ENCODE measurements around the gene EFS.
A peak's percentile ranks its signal among the peaks of the same experiment; 100 is the strongest.
"Not testable (repeated sequence)": the region's sequence is repeated elsewhere in the genome, so short reads cannot be mapped to it uniquely, and the experiment has no call there.

EFS gene

DNA sequence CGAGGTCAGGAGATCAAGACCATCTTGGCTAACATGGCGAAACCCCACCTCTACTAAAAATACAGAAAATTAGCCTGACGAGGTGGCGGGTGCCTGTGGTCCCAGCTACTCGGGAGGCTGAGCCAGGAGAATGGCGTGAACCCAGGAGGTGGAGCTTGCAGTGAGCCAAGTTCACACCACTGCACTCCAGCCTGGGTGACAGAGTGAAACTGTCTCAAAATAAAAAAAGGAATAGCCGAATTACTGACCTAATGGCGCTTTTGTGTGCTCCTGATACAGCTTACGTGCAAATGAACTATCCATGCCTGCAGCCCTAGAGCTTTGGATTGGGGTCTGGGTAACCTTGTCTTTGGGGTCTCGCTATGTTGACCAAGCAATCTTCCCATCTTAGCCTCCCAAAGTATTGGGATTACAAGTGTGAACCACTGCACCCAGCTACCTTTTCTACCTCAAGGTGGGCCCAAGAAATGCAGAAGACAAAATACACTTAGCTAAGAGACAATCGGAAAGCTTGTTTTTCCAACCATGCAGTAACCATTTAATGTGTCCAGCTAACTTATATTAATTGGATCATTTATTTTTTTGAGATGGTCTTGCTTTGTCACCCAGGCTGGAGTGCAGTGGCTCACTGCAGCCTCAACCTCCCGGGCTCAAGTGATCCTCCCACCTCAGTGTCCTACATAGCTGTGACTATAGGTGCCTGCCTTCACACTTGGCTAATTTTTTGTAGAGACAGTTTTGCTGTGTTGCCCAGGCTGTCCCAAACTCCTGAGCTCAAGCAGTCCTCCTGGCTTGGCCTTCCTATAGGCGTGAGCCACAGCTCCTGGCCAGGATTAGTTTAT, 38.3 kb downstream of the EFS start:
- DNase-seq (ENCODE audit: low spot score) = no peak

DNA sequence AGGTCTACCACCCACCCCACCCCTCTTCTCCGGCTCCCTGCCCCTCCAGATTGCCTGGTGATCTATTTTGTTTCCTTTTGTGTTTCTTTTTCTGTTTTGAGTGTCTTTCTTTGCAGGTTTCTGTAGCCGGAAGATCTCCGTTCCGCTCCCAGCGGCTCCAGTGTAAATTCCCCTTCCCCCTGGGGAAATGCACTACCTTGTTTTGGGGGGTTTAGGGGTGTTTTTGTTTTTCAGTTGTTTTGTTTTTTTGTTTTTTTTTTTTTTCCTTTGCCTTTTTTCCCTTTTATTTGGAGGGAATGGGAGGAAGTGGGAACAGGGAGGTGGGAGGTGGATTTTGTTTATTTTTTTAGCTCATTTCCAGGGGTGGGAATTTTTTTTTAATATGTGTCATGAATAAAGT, 39.2 kb downstream of the EFS start:
- not testable (repeated sequence) for DNase-seq (ENCODE audit: low spot score)

DNA sequence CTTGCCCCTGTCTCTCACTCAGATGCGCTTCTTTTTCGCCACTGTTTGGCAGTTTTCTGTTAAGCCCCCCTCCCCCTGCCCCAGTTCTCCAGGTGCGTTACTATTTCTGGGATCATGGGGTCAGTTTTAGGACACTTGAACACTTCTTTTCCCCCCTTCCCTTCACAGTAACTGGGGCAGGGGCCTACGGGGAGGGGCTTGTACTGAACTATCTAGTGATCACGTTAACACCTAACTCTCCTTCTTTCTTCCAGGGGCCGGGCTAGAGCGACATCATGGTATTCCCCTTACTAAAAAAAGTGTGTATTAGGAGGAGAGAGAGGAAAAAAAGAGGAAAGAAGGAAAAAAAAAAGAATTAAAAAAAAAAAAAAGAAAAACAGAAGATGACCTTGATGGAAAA, 40.0 kb downstream of the EFS start:
- DNase-seq (ENCODE audit: low spot score) = no peak

DNA sequence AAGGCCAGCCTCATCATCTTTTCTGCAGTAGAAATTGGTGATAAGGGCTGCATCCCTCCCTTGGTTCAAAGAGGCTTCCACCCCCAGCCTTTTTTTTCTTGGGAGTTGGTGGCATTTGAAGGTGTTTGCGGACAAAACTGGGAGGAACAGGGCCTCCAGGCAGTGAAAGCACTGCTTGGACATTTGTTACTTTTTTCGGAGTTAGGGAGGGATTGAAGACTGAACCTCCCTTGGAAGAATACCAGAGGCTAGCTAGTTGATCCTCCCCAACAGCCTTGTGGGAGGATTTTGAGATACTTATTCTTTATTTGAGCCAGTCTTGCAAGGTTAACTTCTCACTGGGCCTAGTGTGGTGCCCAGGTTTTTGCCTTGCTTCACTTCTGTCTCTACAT, 40.5 kb downstream of the EFS start:
- DNase-seq (ENCODE audit: low spot score) = no peak

DNA sequence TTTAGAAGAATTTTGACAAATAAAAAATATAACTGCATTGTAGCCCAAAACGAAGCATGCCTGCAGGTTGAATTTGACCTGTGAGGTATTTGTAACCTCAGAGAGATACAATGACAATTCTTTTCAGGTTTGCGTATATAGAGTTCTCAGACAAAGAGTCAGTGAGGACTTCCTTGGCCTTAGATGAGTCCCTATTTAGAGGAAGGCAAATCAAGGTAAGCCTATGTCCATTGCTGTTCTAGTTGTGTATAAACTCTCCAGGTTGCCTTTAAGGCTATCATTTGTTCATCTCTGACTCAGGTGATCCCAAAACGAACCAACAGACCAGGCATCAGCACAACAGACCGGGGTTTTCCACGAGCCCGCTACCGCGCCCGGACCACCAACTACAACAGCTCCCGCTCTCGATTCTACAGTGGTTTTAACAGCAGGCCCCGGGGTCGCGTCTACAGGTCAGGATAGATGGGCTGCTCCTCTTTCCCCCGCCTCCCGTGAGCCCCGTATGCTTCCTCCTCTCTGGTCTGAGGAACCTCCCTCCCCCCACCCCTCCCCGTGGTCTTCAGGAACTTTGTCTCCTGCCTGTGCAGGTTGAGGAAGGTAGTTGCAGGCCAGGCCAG, 41.0 kb downstream of the EFS start:
- DNase-seq (ENCODE audit: low spot score) = no peak

DNA sequence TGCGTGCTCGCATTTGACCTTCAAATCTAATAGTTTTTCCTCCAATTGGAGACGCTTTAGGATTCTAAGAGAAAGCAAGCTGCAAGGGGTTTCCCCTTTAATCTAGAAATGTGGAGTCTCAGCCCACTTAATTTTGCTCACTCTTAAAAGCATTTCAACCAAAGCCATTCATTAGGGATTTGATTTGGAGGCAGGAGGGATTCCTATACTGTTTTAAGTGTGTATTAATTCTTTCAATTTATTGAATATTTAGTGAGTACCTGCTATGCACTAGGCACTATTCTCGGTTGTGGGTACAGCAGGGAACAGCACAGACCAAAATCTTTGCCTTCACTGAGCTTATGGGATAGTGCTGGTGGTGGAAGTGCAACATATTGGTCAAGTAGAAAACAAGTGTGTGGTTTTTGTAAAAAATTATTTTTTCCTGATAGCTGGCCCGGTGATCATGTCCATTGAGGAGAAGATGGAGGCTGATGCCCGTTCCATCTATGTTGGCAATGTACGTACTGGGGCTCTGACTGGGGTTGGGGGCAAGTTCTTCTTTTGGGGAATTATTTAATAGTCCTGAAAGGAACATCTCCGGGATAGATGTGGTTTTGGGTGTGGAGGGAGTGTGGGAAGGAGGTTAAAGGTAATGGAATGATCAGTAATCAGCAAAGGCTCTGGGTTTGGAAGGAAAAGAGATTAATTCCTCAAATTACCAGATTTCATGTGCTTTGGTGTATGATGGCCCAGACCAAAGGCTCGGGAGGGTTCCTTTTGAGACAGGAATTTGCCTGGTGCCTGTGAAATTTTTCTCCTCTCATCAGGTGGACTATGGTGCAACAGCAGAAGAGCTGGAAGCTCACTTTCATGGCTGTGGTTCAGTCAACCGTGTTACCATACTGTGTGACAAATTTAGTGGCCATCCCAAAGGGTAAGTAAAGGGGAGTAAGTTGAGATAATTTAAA, 42.1 kb downstream of the EFS start:
- DNase-seq (ENCODE audit: low spot score) = no peak

DNA sequence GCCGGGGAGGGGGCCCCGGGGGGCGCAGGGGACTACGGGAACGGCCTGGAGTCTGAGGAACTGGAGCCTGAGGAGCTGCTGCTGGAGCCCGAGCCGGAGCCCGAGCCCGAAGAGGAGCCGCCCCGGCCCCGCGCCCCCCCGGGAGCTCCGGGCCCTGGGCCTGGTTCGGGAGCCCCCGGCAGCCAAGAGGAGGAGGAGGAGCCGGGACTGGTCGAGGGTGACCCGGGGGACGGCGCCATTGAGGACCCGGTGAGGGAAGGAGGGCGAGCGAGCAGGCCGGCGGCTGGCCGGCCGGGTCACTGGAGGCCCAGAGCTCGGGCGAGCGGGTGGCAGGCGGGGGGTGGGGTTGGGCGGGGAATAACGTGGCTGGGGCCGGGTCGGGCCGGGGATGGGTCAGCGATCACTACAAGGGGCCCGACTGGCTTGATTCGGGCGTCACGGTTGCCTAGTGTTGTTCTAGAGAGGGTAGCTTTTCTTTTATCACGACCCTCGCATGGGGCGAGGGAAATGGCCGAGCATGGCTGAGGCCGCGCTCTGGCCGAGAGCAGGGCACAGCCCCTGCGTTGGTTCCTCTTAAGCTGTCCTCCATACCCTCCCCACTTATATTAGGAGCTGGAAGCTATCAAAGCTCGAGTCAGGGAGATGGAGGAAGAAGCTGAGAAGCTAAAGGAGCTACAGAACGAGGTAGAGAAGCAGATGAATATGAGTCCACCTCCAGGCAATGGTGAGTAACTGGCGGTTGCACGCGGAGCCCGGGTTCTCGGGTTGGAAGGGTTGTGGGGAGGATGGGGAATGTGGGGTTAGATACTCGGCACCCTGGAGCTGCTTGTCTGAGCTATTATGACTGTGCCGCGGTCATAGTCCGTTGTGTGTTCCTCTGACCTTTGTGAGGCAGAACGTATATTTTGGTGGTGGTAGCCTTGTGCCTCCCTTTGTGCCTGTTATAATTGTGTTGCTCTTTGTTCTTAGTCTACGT, 43.1 kb downstream of the EFS start:
- DNase-seq (ENCODE audit: low spot score) = peak; percentile 18

DNA sequence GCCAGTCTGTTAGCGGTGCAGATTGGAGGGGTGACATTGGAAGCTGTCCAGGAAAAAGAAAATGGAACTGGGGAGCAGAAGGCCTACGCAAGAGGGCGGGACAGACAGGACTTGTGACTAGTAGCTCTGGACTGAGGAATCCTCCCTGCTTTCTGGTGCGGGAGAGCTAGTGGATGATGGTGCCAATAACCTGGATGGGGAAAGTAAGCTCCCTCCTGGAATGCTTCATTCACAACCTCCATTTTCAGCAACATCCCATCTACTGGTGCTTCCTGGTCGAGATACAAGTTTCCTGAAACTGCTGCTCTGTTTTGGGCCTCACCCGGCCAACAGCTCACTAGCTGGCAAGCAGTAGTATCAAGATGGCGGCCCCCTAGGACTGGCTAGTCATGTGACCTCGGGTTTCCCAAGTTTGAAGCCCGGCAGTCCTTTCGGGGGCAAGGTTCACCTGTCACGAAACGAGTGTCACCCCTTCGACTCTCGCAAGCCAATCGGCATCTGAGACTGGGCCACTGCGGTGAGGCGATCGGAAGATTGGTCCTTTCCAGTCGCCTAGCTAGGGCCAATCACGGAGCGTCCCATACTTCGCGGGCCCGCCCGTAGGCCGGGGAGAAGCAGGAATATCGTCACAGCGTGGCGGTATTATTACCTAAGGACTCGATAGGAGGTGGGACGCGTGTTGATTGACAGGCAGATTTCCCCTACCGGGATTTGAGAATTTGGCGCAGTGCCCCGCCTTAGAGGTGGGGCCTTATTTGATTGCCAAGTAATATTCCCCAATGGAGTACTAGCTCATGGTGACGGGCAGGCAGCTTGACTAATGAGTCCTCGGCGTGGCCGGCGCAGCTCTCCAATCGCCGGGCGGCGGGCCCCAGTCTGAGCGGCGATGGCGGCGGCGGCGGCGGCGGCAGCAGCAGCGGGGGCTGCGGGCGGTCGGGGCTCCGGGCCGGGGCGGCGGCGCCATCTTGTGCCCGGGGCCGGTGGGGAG, 44.1 kb downstream of the EFS start, which contains the start of gene PABPN1:
Gene PABPN1, plus strand, starts transcription at position 874 of the 988 bp plus-strand sequence. Its CDS starts 13 bp downstream, at position 887.
- DNase-seq (ENCODE audit: low spot score) = peak; percentile 96

DNA sequence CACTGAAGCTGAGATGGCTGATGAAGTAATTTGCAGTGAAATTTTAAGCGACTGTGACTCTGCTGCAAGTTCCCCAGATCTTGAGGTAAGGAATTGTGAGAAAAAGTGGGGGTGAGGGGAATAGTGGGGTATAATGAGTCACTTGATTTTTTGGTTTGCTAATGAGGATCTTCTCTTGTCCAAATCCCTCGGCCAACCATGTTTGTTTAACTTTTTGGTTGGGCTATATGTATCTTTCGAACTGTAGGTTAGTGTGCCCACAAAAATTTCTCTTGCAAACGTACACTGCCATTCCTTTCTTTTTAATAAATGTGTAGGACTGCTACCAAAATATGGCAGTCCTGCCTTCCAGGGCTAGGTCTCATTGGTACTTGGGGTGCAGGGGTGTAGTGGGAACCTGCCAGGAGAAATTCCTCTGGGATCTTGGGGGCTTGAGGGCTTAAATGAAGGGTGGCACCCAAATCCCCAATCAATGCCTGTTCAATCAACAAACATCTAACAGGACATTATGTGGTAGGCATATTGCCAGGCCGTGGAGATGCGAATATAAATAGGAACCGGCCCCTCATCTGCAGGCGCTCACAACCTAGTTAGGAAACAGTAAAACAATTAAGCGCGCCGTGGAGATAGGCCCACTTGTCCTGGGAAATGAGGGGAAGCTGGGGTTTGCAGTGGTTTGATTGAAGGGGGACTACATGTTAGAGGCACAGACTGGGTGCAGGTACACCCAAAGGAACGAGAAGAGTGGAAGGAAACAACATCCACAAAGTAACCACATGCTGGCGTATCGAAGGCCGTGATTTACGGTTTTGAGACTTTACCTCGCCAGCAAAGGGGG, 45.0 kb downstream of the EFS start:
- no peak for DNase-seq (ENCODE audit: low spot score)

DNA sequence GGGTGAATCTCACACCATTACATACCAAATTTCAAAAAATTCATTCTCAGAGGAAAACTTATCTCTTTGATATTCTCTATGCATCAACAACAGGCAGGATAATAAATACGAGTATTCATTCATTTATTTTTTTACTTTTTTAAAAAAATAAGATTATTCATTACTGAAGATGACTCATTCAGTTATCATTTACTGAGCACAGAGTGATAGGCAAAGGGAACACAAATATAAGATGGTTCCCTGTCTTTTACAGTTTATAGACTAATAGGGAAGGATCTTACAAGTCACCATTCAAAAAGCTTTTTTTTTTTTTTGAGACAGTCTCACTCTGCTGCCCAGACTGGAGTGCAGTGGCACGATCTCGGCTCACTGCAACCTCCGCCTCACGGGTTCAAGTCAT, 48.7 kb downstream of the EFS start:
- DNase-seq (ENCODE audit: low spot score) = no peak

DNA sequence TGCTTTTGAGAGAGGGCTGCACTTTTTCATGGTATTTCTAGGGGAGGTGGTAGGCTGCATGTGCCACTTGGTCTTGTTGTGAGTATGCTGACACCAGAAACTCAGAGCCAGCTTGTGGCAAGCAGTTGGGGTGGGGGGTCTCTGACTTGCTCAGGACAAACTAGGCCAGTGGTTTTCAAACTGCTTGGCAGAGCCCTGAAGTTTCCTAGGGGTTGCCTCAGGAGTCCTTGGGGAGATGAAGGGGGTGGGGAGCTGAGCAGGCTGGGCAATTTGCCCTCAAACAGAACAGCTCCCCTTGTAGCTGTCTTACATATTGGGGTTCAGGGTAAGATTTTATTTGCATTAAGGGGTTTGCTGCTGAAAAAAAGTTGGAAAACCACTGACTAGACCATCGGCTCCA, 54.4 kb downstream of the EFS start:
- DNase-seq (ENCODE audit: low spot score) = no peak

DNA sequence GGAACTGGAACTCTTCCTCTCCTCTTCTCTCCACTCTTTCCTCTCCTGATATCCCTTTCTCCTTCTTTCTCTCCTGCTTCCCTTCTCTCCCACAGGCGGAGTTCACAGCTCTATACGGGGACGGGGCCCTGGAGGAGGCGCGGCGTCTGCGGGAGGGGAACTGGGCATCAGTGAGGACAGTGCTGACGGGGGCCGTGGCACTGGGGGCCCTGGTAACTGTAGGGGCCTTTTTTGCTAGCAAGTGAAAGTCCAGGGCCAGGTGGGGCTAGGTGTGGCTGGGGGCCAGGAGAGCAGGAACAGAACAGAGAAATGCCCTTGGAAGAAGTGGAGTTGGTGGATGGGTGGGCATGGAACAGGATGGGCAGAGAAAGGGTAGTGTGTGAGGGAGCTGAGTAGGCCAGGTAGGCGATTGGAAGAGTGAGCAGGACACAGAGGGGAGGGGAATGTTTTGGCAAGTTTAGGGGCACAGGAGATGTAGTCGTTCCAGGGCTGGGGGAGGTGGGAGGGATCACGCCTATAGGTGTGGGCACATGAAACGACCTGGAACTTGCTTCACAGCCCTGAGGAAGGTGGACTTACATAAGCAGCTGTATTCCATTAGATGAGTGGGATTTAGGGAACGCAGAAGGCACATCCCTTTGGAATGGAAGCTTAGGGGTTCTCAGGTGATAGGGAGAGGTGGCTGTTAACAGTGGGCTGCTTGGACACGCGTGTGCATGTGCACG, 56.1 kb downstream of the EFS start:
- DNase-seq (ENCODE audit: low spot score) = no peak

DNA sequence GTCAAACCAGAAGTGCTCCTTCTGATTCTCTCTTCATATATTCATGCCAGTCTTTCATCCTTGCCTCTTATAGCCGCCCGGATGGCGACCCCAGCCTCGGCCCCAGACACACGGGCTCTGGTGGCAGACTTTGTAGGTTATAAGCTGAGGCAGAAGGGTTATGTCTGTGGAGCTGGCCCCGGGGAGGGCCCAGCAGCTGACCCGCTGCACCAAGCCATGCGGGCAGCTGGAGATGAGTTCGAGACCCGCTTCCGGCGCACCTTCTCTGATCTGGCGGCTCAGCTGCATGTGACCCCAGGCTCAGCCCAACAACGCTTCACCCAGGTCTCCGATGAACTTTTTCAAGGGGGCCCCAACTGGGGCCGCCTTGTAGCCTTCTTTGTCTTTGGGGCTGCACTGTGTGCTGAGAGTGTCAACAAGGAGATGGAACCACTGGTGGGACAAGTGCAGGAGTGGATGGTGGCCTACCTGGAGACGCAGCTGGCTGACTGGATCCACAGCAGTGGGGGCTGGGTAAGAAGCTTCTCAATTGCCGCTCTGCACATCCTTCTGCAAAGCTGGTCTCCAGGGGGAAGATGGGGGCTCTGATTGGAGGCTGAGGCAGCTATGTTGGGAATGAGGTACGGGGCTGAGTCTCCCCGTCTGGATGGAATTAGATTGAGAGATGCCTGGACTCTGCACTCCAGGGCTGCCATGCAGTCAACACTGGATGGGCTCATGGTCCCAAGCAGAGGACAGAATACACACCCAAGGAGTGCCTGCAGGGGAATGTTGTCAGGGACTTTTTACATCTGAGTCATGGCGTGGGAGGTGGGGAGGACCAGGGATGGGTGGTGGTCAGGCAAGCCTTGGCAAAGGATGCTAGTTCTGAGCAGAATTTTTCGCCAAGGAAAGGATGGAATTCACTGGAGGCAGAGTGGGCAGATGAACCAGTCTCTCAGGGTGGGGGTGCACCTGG, 57.0 kb downstream of the EFS start:
- DNase-seq (ENCODE audit: low spot score) = no peak

DNA sequence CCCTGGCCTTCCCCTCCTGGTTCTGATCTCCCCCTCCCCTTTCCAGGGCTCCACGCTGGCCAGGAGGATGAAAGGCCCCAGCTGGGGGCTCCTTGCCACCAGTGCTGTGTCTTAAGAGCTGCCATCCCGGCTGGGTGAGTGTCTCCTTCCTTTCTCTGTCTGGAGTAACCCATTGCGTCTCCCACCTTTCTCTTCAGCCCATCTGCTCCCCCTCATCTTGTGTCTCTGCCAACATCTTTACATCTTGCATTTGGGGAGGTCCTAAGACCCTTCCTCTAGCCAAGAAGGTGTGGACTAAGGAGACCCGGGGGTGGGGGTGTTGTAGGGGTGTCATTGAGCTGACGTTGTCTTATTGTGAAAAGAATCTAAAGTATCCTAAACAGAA, 57.8 kb downstream of the EFS start:
- DNase-seq (ENCODE audit: low spot score) = no peak

DNA sequence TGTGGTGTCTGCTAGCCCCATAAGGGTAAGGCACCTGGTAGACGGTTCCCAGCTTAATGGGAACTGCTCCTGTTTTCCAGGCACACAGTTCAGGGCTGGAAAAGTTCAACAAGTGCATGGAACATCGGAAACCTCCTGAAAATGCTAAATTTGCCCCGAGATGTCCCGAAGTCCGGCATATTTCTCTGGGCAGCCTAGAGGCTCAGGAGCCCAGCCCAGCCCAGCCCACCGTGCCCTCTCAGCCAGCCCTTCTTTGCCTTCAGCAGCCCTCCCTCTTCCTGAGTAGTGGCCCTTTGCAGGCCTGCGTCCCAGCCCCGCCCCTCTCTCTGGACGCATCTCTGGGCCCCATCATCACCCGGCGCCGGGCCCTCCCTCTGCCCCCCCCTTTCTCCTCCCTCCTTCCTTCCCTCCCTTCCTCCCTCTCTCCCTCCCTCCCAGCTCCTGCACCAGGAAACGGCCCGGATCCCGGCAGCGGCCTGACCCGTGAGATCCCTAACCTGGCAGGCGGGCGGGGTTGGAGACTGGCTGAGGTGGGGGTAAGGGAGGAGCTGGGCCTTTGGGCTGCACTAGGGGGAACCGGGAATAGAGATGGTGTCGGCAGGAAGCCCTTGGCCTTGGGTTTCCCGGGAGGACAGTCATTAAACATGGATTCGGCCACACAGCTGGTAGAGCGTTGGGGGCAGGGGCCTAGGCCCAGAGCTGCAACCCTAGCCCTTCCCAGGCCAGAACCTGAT, 58.4 kb downstream of the EFS start, which contains the start of gene BCL2L2:
Gene BCL2L2, plus strand, starts transcription at position 422 of the 734 bp plus-strand sequence. CDS start 935 bp downstream, outside the sequence.
- peak; percentile 79 for DNase-seq (ENCODE audit: low spot score)

Data from HuH-7 (cell line).